Endothelial cell of umbilical vein (primary cell): Measurements from ENCODE around the gene PRLR. TPM values are rescaled to one million over a fixed set of nuclear protein-coding genes. Genes with fewer than 3 reads are reported as not detected.

Source experiments
- BruUV-seq: library from RNA; stranded (reverse); fragments of 400-500 nt; replicated peaks from 2 replicates; lab custom pipeline; 2021; lab: Mats Ljungman, UMichigan
- CTCF ChIA-PET: fragments of 300-600, 350-600 bp; sonication (Branson Sonifier 250); formaldehyde crosslinking; loops from one replicate; lab custom pipeline; 2021; ENCODE audit warnings: antibody characterized with exemption, inconsistent platforms; lab: Charles Lee
- POLR2A ChIA-PET: fragments of 300-600, 350-600 bp; sonication (Branson Sonifier 250); formaldehyde crosslinking; loops from one replicate; lab custom pipeline; 2021; ENCODE audit warnings: antibody characterized with exemption, inconsistent platforms; lab: Charles Lee
- DNase-seq: peaks from one replicate; pipeline ENCODE4 v3.0.0-alpha.2; 2011; ENCODE audit warnings: low read depth, low spot score
- FAIRE-seq: peaks from 2 replicates; lab custom pipeline; 2011; peaks lifted over from hg19 to GRCh38; lab: Jason Lieb, UNC
- H2AFZ ChIP-seq: 2 replicates; pipeline ENCODE4 v1.6.0; 2012; ENCODE audit warnings: low read depth, low read length, control low read depth, inconsistent platforms
- H3K27ac ChIP-seq: 2 replicates; pipeline ENCODE4 v1.5.1; 2011; ENCODE audit warnings: low read depth, mild to moderate bottlenecking, control low read depth, low read length, moderate library complexity; ENCODE audit not compliant: insufficient read depth
- H3K27me3 ChIP-seq, 2 experiments: 2 replicates each; pipeline versions ENCODE4 v1.6.0 to v1.6.1; 2011; ENCODE audit warnings: low read length in 2 of 2, mixed read lengths in 1 of 2; ENCODE audit not compliant: control insufficient read depth in 2 of 2, insufficient read depth in 2 of 2
- H3K36me3 ChIP-seq, 2 experiments: 2 replicates in 1 of 2; 3 replicates in 1 of 2; pipeline ENCODE4 v1.5.1; 2011; ENCODE audit warnings: low read length in 2 of 2, mild to moderate bottlenecking in 1 of 2, moderate library complexity in 1 of 2; ENCODE audit not compliant: control insufficient read depth in 2 of 2, insufficient read depth in 2 of 2; ENCODE audit errors: extremely low read depth in 1 of 2
- H3K4me1 ChIP-seq: 3 replicates; pipeline ENCODE4 v1.5.1; 2011; ENCODE audit warnings: mild to moderate bottlenecking, low read length; ENCODE audit not compliant: control insufficient read depth, insufficient read depth; ENCODE audit errors: extremely low read depth
- H3K4me2 ChIP-seq: 2 replicates; pipeline ENCODE4 v1.6.1; 2011; ENCODE audit warnings: low read length, control low read depth, mixed read lengths; ENCODE audit not compliant: insufficient read depth
- H3K4me3 ChIP-seq, 3 experiments: fragments of 200-600 bp in 1 of 3; sonication (generic), shearing (Covaris generic) in 1 of 3; replicated peaks in 1 of 3; 2 replicates each; pipeline ENCODE4 v1.5.1; 2011 to 2016; ENCODE audit warnings: control low read depth in 3 of 3, low read length in 3 of 3, mild to moderate bottlenecking in 2 of 3, inconsistent platforms in 1 of 3, low read depth in 1 of 3, moderate library complexity in 1 of 3; ENCODE audit not compliant: insufficient read depth in 1 of 3
- H3K79me2 ChIP-seq: 2 replicates; pipeline ENCODE4 v1.6.0; 2012; ENCODE audit warnings: low read length, inconsistent platforms; ENCODE audit not compliant: control insufficient read depth, insufficient read depth
- H3K9ac ChIP-seq: replicated peaks from 2 replicates; pipeline ENCODE3; 2011; ENCODE audit warnings: low read length, control low read depth; ENCODE audit not compliant: insufficient read depth; ENCODE audit errors: extremely low read depth
- H3K9me1 ChIP-seq: replicated peaks from 3 replicates; pipeline ENCODE4 v1.6.0; 2011; ENCODE audit warnings: mild to moderate bottlenecking, low read length; ENCODE audit not compliant: control insufficient read depth, insufficient read depth; ENCODE audit errors: extremely low read depth
- H3K9me3 ChIP-seq: replicated peaks from 2 replicates; pipeline ENCODE4 v1.5.1; 2012; ENCODE audit warnings: low read length, inconsistent platforms; ENCODE audit not compliant: control insufficient read depth, insufficient read depth
- H4K20me1 ChIP-seq: replicated peaks from 2 replicates; pipeline ENCODE3; 2011; ENCODE audit warnings: mild to moderate bottlenecking, low read length; ENCODE audit not compliant: control insufficient read depth, insufficient read depth; ENCODE audit errors: extremely low read depth
- CTCF ChIP-seq, 2 donors: IDR thresholded peaks; 1 replicate in 1 of 2; 2 replicates in 1 of 2; pipeline ENCODE4 v1.5.1; 2011; ENCODE audit warnings: low read length in 2 of 2, mild to moderate bottlenecking in 2 of 2, moderate library complexity in 2 of 2, control low read depth in 1 of 2, inconsistent platforms in 1 of 2, low read depth in 1 of 2; ENCODE audit not compliant: insufficient read depth in 1 of 2; ENCODE audit errors: extremely low read depth in 1 of 2
- EZH2 ChIP-seq: IDR thresholded peaks from 2 replicates; pipeline ENCODE4 v1.6.1; 2012; ENCODE audit warnings: borderline replicate concordance, low read depth, mild to moderate bottlenecking, moderate library complexity, low read length, inconsistent platforms; ENCODE audit not compliant: severe bottlenecking
- FOS ChIP-seq: IDR thresholded peaks from 2 replicates; pipeline ENCODE4 v1.6.1; 2011; ENCODE audit warnings: mild to moderate bottlenecking, low read length, moderate library complexity, borderline replicate concordance; ENCODE audit not compliant: insufficient read depth
- GATA2 ChIP-seq: IDR thresholded peaks from 2 replicates; pipeline ENCODE4 v1.7.0; 2011; ENCODE audit warnings: low read depth, mild to moderate bottlenecking, moderate library complexity, mixed read lengths, low read length; ENCODE audit not compliant: insufficient read length, insufficient read depth
- JUN ChIP-seq: IDR thresholded peaks from 2 replicates; pipeline ENCODE4 v1.6.1; 2011; ENCODE audit warnings: borderline replicate concordance, low read depth; ENCODE audit not compliant: insufficient read length, insufficient read depth
- MAX ChIP-seq: IDR thresholded peaks from 2 replicates; pipeline ENCODE4 v1.6.1; 2011; ENCODE audit not compliant: insufficient read depth, insufficient read length
- MYC ChIP-seq: IDR thresholded peaks from one replicate; pipeline ENCODE4 v1.6.1; 2011; ENCODE audit warnings: mild to moderate bottlenecking, low read depth, low read length
- POLR2A ChIP-seq: IDR thresholded peaks from 2 replicates; pipeline ENCODE4 v1.6.1; 2012; ENCODE audit warnings: low read depth, mild to moderate bottlenecking, control low read depth, low read length
- POLR2AphosphoS5 ChIP-seq: IDR thresholded peaks from 2 replicates; pipeline ENCODE4 v1.6.1; 2012; ENCODE audit warnings: low read depth, mild to moderate bottlenecking, control low read depth, low read length, moderate library complexity; ENCODE audit not compliant: insufficient read depth
- dilution Hi-C: fragments of 300-500 bp; cut with MboI; formaldehyde crosslinking; loops from one replicate; pipeline ENCODE4 v1.15.0; 2019; ENCODE audit warnings: low sequenced_read_pairs; ENCODE audit not compliant: extremely low pct_ligation_motif_present
- intact Hi-C: fragments of 100-400 bp; cut with micrococcal nuclease; formaldehyde crosslinking; loops from one replicate; pipeline ENCODE4 v1.10.0; 2022
- polyA plus RNA-seq, 4 experiments: library from polyadenylated mRNA; depleted of rRNA in 3 of 4; stranded (reverse) in 3 of 4; unstranded in 1 of 4; fragments of >200 nt; gene quantifications; 2 replicates each; pipeline versions ENCODE4 v1.2.1 to v1.2.3, GENCODE V29; 2011 to 2012; ENCODE audit warnings: missing spikeins in 1 of 4
- total RNA-seq: library from RNA; stranded (reverse); gene quantifications from 2 replicates; pipeline ENCODE4 v1.2.3, GENCODE V29; 2021

The PRLR gene
- total and polyA plus RNA-seq, 2 donors (not counting 3 experiments of a cell fraction or from before 2014, with no cell fraction given): not detected

GRCh38 chr5:35164860-35165542 lies 65.3 kb downstream of the PRLR start:
- no peak overlapping the region for H2AFZ ChIP-seq
- H3K4me3 ChIP-seq: no peak overlapping the region
- no peaks in the 10 kb centered on the region for H3K9me1 ChIP-seq
- no peaks in the 10 kb centered on the region for H3K79me2 ChIP-seq
- TF ChIP-seq JUN (no peak), POLR2AphosphoS5 (no peak)
- no TSS peak for BruUV-seq
- no peak overlapping the region for H3K4me2 ChIP-seq
- no peaks in the 10 kb centered on the region for H3K27me3 ChIP-seq
- dilution Hi-C loops: no loop called here
- no peak for FAIRE-seq
- intact Hi-C loops: no loop called here
- H4K20me1 ChIP-seq: no peaks in the 10 kb centered on the region
- CTCF ChIA-PET: no interaction called here
- no peaks in the 10 kb centered on the region for H3K36me3 ChIP-seq
- no peak overlapping the region for H3K9ac ChIP-seq
- POLR2A ChIA-PET: no interaction called here
- no peaks in the 10 kb centered on the region for H3K4me1 ChIP-seq
- H3K27ac ChIP-seq: no peak overlapping the region
- no peaks in the 10 kb centered on the region for H3K9me3 ChIP-seq
- DNase-seq: no peak

- intact Hi-C loops (no loop called here), dilution Hi-C loops (no loop called here)
- no peaks in the 10 kb centered on the region for H4K20me1 ChIP-seq
- no peaks in the 10 kb centered on the region for H3K9me1 ChIP-seq
- no peaks in the 10 kb centered on the region for H3K9me3 ChIP-seq
- no peak overlapping the region for H3K9ac ChIP-seq
- ChIA-PET CTCF (no interaction called here), POLR2A (no interaction called here)
- H3K4me2 ChIP-seq: no peak overlapping the region
- H2AFZ ChIP-seq: no peak overlapping the region
- FAIRE-seq: no peak
- no peaks in the 10 kb centered on the region for H3K36me3 ChIP-seq
- no peaks in the 10 kb centered on the region for H3K27me3 ChIP-seq
- no peaks in the 10 kb centered on the region for H3K4me1 ChIP-seq
- TF ChIP-seq GATA2 (no peak), EZH2 (no peak), CTCF (IDR thresholded peaks at IDR 0.05; ENCODE audit: extremely low read depth in 1 of 2, insufficient read depth in 1 of 2, low read depth in 1 of 2, low read length in 2 of 2) (no peak), POLR2A (no peak), FOS (no peak), POLR2AphosphoS5 (no peak), MAX (no peak), JUN (no peak), MYC (no peak)
- H3K79me2 ChIP-seq: no peaks in the 10 kb centered on the region
- no peak overlapping the region for H3K4me3 ChIP-seq
- H3K27ac ChIP-seq: no peak overlapping the region
- BruUV-seq: no TSS peak
- DNase-seq: no peak
These were observed 66.6 kb downstream of the PRLR start for GRCh38 chr5:35163710-35164033.
